ENCODE data around the gene MLLT10. TPM values are rescaled to one million over a fixed set of nuclear protein-coding genes. Genes with fewer than 3 reads are reported as not detected.

Gene MLLT10
- total and polyA plus RNA-seq, 10 of the 15 experiments (the other 5 are each of a cell fraction or from before 2014, with no cell fraction given): 8.7 to 61.1 (median 28.5) TPM

- H4K20me1 ChIP-seq (ENCODE audit: control insufficient read depth, insufficient read depth): no peaks in the 10 kb centered on the region
- BruUV-seq (replicated peaks): no TSS peak
- POLR2A ChIA-PET: no interaction called here
- SMC1A ChIA-PET (ENCODE audit: uncharacterized antibody, unreplicated experiment): no interaction called here
- peaks cover 0 to 3% of the 10 kb centered on the region in 2 experiments; a peak in 3 of 4 replicates for H3K36me3 ChIP-seq (ENCODE audit: control insufficient read depth in 2 of 2, insufficient read depth in 2 of 2, low read length in 1 of 2)
- H3K9me3 ChIP-seq (replicated peaks; ENCODE audit: control insufficient read depth, insufficient read depth, low read length): no peaks in the 10 kb centered on the region
- no peak overlapping the region for H3K9ac ChIP-seq (ENCODE audit: control insufficient read depth, insufficient read depth, low read length)
- H3K27me3 ChIP-seq (replicated peaks in 1 of 2; ENCODE audit: control insufficient read depth in 2 of 2, insufficient read depth in 2 of 2, low read length in 1 of 2): no peaks in the 10 kb centered on the region
- CTCF ChIA-PET: no interaction called here
- H3K4me1 ChIP-seq (ENCODE audit: control insufficient read depth, insufficient read depth, low read length): no peaks in the 10 kb centered on the region; the same call in 1 of the 2 replicates
- H3K4me3 ChIP-seq: no peak overlapping the region
- RAD21 ChIA-PET (ENCODE audit: unreplicated experiment): no interaction called here
- peaks cover 12% of the 10 kb centered on the region for H3K79me2 ChIP-seq (ENCODE audit: control insufficient read depth, insufficient read depth, low read length)
- no peak for DNase-seq (ENCODE audit: low read depth, low spot score)
- FAIRE-seq: no peak
- WGBS (ENCODE audit: insufficient coverage, insufficient replicate concordance, low lambda C conversion rate, missing lambda C conversion rate): 21% methylated on average over 5 of the region's 5 CpGs
- no peak overlapping the region for H2AFZ ChIP-seq (ENCODE audit: control insufficient read depth, low read depth, low read length)
- in situ Hi-C loops (cut with MboI): no loop called here
- intact Hi-C loops (cut with micrococcal nuclease; ENCODE audit: unreplicated experiment): no loop called here
- H3K27ac ChIP-seq (ENCODE audit: control insufficient read depth, insufficient read depth): no peak overlapping the region
- peak; percentile 68 for ATAC-seq
- TF ChIP-seq HDAC2 (IDR thresholded peaks at IDR 0.05): no peak
- 0 out of 2 replicates have a peak, but pooled peaks have one; percentile 11 for TF ChIP-seq ZNF384 (IDR thresholded peaks at IDR 0.05; ENCODE audit: borderline replicate concordance, low read depth, low read length)
- TF ChIP-seq DPF2 (IDR thresholded peaks at IDR 0.05): no peak
- TF ChIP-seq USF1 (IDR thresholded peaks at IDR 0.05; ENCODE audit: borderline replicate concordance, extremely low read length, insufficient read depth, low read depth, low read length): no peak
- no peak for TF ChIP-seq SMAD5 (IDR thresholded peaks at IDR 0.05; ENCODE audit: low read depth)
- no peak overlapping the region for H3K4me2 ChIP-seq (ENCODE audit: control insufficient read depth, insufficient read depth)
Observed at GRCh38 chr10:21593986-21594385, 60.0 kb downstream of the MLLT10 start.

GRCh38 chr10:21599582-21599981 is 65.5 kb downstream of the MLLT10 start:
- TF ChIP-seq JUND (IDR thresholded peaks at IDR 0.05; ENCODE audit: low read depth, low read length) (no peak), ZNF622 (IDR thresholded peaks at IDR 0.05) (no peak), RAD21 (IDR thresholded peaks at IDR 0.05; ENCODE audit: insufficient read depth, low read depth, low read length) (peak; percentile 57), PML (IDR thresholded peaks at IDR 0.05; ENCODE audit: low read length) (no peak), ZNF274 (IDR thresholded peaks at IDR 0.05; ENCODE audit: insufficient read depth, insufficient read length) (no peak), CTCF (IDR thresholded peaks at IDR 0.05 in 2 of 3, conservative IDR thresholded peaks at IDR 0.05 in 1 of 3; ENCODE audit: control insufficient read depth in 2 of 3, extremely low read depth in 1 of 3, insufficient read depth in 1 of 3, low read depth in 3 of 3, low read length in 3 of 3) (peak in 1 of 3 experiments; percentile 12; a peak in 1 of 6 replicates), NR2C1 (IDR thresholded peaks at IDR 0.05) (no peak)
- intact Hi-C loops (cut with micrococcal nuclease; ENCODE audit: unreplicated experiment) (no loop called here), in situ Hi-C loops (cut with MboI) (no loop called here)
- DNase-seq (ENCODE audit: low read depth, low spot score) (no peak), ATAC-seq (peak; percentile 38; the same call in 1 of the 3 replicates), FAIRE-seq (no peak)
- WGBS (ENCODE audit: insufficient coverage, insufficient replicate concordance, low lambda C conversion rate, missing lambda C conversion rate): 57% methylated on average over 2 of the region's 2 CpGs
- Histone ChIP-seq H3K27ac (ENCODE audit: control insufficient read depth, insufficient read depth) (no peak overlapping the region), H3K4me1 (ENCODE audit: control insufficient read depth, insufficient read depth, low read length) (no peaks in the 10 kb centered on the region), H3K9ac (ENCODE audit: control insufficient read depth, insufficient read depth, low read length) (no peak overlapping the region), H3K27me3 (replicated peaks in 1 of 2; ENCODE audit: control insufficient read depth in 2 of 2, insufficient read depth in 2 of 2, low read length in 1 of 2) (no peaks in the 10 kb centered on the region), H2AFZ (ENCODE audit: control insufficient read depth, low read depth, low read length) (no peak overlapping the region), H4K20me1 (ENCODE audit: control insufficient read depth, insufficient read depth) (no peaks in the 10 kb centered on the region), H3K9me3 (replicated peaks; ENCODE audit: control insufficient read depth, insufficient read depth, low read length) (no peaks in the 10 kb centered on the region), H3K79me2 (ENCODE audit: control insufficient read depth, insufficient read depth, low read length) (peaks cover 3% of the 10 kb centered on the region), H3K4me2 (ENCODE audit: control insufficient read depth, insufficient read depth) (no peak overlapping the region), H3K4me3 (no peak overlapping the region), H3K36me3 (ENCODE audit: control insufficient read depth in 2 of 2, insufficient read depth in 2 of 2, low read length in 1 of 2) (no peaks in the 10 kb centered on the region)
- RAD21 ChIA-PET (ENCODE audit: unreplicated experiment): no interaction called here
- POLR2A ChIA-PET: no interaction called here
- CTCF ChIA-PET: no interaction called here
- BruUV-seq (replicated peaks): no TSS peak
- SMC1A ChIA-PET (ENCODE audit: uncharacterized antibody, unreplicated experiment): no interaction called here

Measured in GM12878 (cell line).